Measurements from ENCODE around the gene SYAP1.

SYAP1 gene

DNA sequence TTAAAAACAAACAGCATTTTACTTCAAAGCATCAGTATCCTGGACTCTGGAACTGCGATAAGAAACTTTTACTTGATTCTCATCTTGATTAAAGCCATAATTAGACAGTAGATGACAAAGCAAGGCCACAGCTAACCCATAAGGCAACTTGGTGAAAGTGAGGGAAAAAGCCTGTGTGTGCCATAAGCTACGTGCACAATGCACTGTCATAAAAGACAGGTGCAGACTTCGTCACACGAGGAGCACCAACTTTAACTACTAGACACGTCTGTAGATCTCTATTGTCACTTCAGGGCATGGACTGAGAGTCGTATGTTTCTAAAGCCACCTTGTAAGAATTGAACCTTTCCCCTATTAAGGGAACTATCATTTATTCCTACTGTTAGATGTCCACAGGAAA, 20.0 kb upstream of the SYAP1 start:
- TF ChIP-seq, protein P1, sequence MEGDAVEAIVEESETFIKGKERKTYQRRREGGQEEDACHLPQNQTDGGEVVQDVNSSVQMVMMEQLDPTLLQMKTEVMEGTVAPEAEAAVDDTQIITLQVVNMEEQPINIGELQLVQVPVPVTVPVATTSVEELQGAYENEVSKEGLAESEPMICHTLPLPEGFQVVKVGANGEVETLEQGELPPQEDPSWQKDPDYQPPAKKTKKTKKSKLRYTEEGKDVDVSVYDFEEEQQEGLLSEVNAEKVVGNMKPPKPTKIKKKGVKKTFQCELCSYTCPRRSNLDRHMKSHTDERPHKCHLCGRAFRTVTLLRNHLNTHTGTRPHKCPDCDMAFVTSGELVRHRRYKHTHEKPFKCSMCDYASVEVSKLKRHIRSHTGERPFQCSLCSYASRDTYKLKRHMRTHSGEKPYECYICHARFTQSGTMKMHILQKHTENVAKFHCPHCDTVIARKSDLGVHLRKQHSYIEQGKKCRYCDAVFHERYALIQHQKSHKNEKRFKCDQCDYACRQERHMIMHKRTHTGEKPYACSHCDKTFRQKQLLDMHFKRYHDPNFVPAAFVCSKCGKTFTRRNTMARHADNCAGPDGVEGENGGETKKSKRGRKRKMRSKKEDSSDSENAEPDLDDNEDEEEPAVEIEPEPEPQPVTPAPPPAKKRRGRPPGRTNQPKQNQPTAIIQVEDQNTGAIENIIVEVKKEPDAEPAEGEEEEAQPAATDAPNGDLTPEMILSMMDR (IDR thresholded peaks at IDR 0.05; ENCODE audit: low read depth, low read length): no peak
- H3K4me3 ChIP-seq (ENCODE audit: low read depth, low read length): no peak overlapping the region

DNA sequence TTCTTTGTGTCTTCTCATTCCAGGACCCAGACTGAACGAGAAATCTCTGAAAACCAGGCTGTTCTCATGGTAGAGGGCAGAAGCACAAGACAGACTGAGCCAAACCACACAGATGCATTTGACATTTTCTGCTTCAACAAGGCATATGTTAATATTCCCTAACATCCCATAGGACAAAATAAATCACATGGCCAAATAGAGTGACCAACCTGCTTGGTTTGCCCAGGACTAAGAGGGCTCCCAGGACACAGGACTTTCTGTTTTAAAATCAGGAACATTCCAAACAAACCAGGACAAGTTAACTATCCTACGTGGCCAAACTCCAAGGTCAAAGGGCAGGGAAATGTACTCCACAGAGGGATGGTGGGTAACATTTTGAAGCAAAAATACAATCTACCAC, 18.7 kb upstream of the SYAP1 start:
- no peak overlapping the region for H3K4me3 ChIP-seq (ENCODE audit: low read depth, low read length)
- TF ChIP-seq, protein P1 (IDR thresholded peaks at IDR 0.05; ENCODE audit: low read depth, low read length): no peak

DNA sequence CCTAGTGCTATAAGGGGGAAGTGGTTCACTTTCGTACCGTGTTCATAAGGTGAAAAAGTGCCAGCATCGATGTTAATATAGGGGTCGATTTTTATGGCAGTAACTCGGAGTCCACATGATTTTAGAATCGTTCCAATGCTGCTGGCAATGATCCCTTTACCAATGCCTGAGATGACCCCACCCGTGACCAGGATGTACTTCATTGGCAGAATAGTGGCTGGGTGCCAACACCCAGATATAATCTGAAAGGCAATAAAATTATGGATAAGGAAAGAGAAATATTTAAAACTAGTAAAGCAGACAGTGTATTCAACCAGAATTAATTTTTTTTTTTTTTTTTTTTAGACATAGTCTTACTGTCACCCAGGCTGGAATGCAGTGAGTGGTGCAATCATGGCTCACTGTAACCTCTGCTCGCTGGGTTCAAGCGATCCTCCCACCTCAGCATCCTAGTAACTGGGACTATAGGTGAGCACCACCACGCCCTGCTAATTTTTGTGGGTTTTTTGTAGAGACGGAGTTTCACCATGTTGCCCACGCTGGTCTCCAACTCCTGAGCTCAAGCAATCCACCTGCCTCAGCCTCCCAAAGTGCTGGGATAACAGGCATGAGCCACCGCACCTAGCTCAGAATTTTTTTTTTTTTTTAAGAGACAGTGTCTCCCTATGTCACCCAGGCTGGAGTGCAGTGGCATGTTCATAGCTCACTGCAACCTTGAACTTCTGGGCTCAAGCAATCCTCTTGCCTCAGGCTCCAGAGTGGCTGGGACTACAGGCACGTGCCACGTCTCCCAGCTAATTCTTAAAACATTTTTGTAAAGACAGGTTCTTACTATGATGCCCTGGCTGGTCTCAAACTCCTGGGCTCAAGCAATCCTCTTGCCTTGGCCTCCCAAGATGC, 16.5 kb upstream of the SYAP1 start:
- H3K4me3 ChIP-seq (ENCODE audit: low read depth, low read length): no peak overlapping the region
- TF ChIP-seq, protein P1 (IDR thresholded peaks at IDR 0.05; ENCODE audit: low read depth, low read length): no peak

GRCh38 chrX:16705370-16705769, 14.0 kb upstream of the SYAP1 start:
- TF ChIP-seq, protein P1 (IDR thresholded peaks at IDR 0.05; ENCODE audit: low read depth, low read length): no peak
- H3K4me3 ChIP-seq (ENCODE audit: low read depth, low read length): no peak overlapping the region

- H3K4me3 ChIP-seq (ENCODE audit: low read depth, low read length): no peak overlapping the region
- TF ChIP-seq, protein P1 (IDR thresholded peaks at IDR 0.05; ENCODE audit: low read depth, low read length): no peak
Observed at GRCh38 chrX:16708016-16708415, 11.4 kb upstream of the SYAP1 start.

- TF ChIP-seq, protein P1 (IDR thresholded peaks at IDR 0.05; ENCODE audit: low read depth, low read length): no peak
- H3K4me3 ChIP-seq (ENCODE audit: low read depth, low read length): peak overlapping the region; percentile 62
Observed at GRCh38 chrX:16711219-16711811, 8.1 kb upstream of the SYAP1 start.
